ENCODE results near the gene KLHL11. TPM values are rescaled to one million over a fixed set of nuclear protein-coding genes. Genes with fewer than 3 reads are reported as not detected.
A peak's percentile ranks its signal among the peaks of the same experiment; 100 is the strongest.

KLHL11 gene
- polyA plus RNA-seq, 3 donors, result 3.0 to 4.1 (median 3.4) TPM

- no peak for DNase-seq
- Histone ChIP-seq H3K27ac (ENCODE audit: low read depth in 1 of 2, low read length in 2 of 2) (no peak overlapping the region), H3K4me2 (replicated peaks; ENCODE audit: extremely low read depth, low read length, poor library complexity, severe bottlenecking) (no peak overlapping the region), H4K20me1 (ENCODE audit: insufficient read depth, low read length) (no peaks in the 10 kb centered on the region), H3K36me3 (replicated peaks in 1 of 2; ENCODE audit: control insufficient read depth in 1 of 2, insufficient read depth in 2 of 2, low read length in 2 of 2) (peaks cover 74 to 88% of the 10 kb centered on the region in 2 donors), H2AFZ (ENCODE audit: insufficient read depth, low read depth, low read length, poor library complexity, severe bottlenecking) (no peak overlapping the region), H3K27me3 (ENCODE audit: control insufficient read depth in 2 of 2, insufficient read depth in 2 of 2, low read length in 2 of 2) (no peaks in the 10 kb centered on the region), H3K4me3 (replicated peaks in 1 of 3; ENCODE audit: low read depth in 2 of 3, low read length in 3 of 3) (no peak overlapping the region), H3K79me2 (ENCODE audit: insufficient read depth, low read length) (no peaks in the 10 kb centered on the region), H3K9me3 (replicated peaks in 1 of 2; ENCODE audit: control insufficient read depth in 1 of 2, insufficient read depth in 1 of 2, low read length in 2 of 2) (no peaks in the 10 kb centered on the region), H3K9ac (ENCODE audit: insufficient read depth, low read length, poor library complexity, severe bottlenecking) (no peak overlapping the region), H3K4me1 (ENCODE audit: control insufficient read depth in 1 of 2, insufficient read depth in 2 of 2, low read length in 2 of 2) (no peaks in the 10 kb centered on the region)
- H3K4me3 Mint-ChIP-seq, result no peak overlapping the region
- 98% methylated on average over 8 of the region's 10 CpGs for WGBS (ENCODE audit: insufficient coverage)
- no peaks in the 10 kb centered on the region for H3K27me3 Mint-ChIP-seq (ENCODE audit: low read depth in 3 of 3)
- H3K9me3 Mint-ChIP-seq, result peaks cover 0 to 4% (median 0%) of the 10 kb centered on the region in 7 donors
- no peaks in the 10 kb centered on the region for H3K4me1 Mint-ChIP-seq
- H3K36me3 Mint-ChIP-seq, result peaks cover 78 to 96% of the 10 kb centered on the region in 2 donors
- peak overlapping the region in 2 of 7 donors; percentile 45 for H3K27ac Mint-ChIP-seq
- no peak for TF ChIP-seq CTCF (IDR thresholded peaks at IDR 0.05)
- intact Hi-C loops (cut with micrococcal nuclease), result no loop called here
Observed at GRCh38 chr17:41873559-41874292, 8.5 kb upstream of the KLHL11 start.

- H3K4me2 ChIP-seq (replicated peaks; ENCODE audit: extremely low read depth, low read length, poor library complexity, severe bottlenecking), result no peak overlapping the region
- no peaks in the 10 kb centered on the region for H3K79me2 ChIP-seq (ENCODE audit: insufficient read depth, low read length)
- no peak overlapping the region for H3K4me3 Mint-ChIP-seq
- H3K27ac Mint-ChIP-seq, result peak overlapping the region in 2 of 7 donors; percentile 50 to 82
- no peaks in the 10 kb centered on the region for H4K20me1 ChIP-seq (ENCODE audit: insufficient read depth, low read length)
- H3K4me3 ChIP-seq (replicated peaks in 1 of 3; ENCODE audit: low read depth in 2 of 3, low read length in 3 of 3), result no peak overlapping the region
- H3K4me1 Mint-ChIP-seq, result no peaks in the 10 kb centered on the region
- TF ChIP-seq CTCF (IDR thresholded peaks at IDR 0.05), result no peak
- no peaks in the 10 kb centered on the region for H3K27me3 ChIP-seq (ENCODE audit: control insufficient read depth in 2 of 2, insufficient read depth in 2 of 2, low read length in 2 of 2)
- 96% methylated on average over 6 of the region's 10 CpGs for WGBS (ENCODE audit: insufficient coverage)
- intact Hi-C loops (cut with micrococcal nuclease), result no loop called here
- no peak overlapping the region for H3K9ac ChIP-seq (ENCODE audit: insufficient read depth, low read length, poor library complexity, severe bottlenecking)
- H3K27ac ChIP-seq (ENCODE audit: low read depth in 1 of 2, low read length in 2 of 2), result no peak overlapping the region
- H3K4me1 ChIP-seq (ENCODE audit: control insufficient read depth in 1 of 2, insufficient read depth in 2 of 2, low read length in 2 of 2), result no peaks in the 10 kb centered on the region
- peaks cover 0 to 4% (median 0%) of the 10 kb centered on the region in 7 donors for H3K9me3 Mint-ChIP-seq
- no peak overlapping the region for H2AFZ ChIP-seq (ENCODE audit: insufficient read depth, low read depth, low read length, poor library complexity, severe bottlenecking)
- H3K36me3 Mint-ChIP-seq, result peaks cover 76 to 94% of the 10 kb centered on the region in 2 donors
- DNase-seq, result no peak
- no peaks in the 10 kb centered on the region for H3K27me3 Mint-ChIP-seq (ENCODE audit: low read depth in 3 of 3)
- H3K36me3 ChIP-seq (replicated peaks in 1 of 2; ENCODE audit: control insufficient read depth in 1 of 2, insufficient read depth in 2 of 2, low read length in 2 of 2), result peaks cover 70 to 84% of the 10 kb centered on the region in 2 donors
- H3K9me3 ChIP-seq (replicated peaks in 1 of 2; ENCODE audit: control insufficient read depth in 1 of 2, insufficient read depth in 1 of 2, low read length in 2 of 2), result no peaks in the 10 kb centered on the region
Observed at GRCh38 chr17:41871789-41872188, 6.6 kb upstream of the KLHL11 start.

Measured in CD14-positive monocyte (primary cell).